HL-60 (cell line): ENCODE results near the gene HSD17B3.
"Not testable (repeated sequence)": the region's sequence is repeated elsewhere in the genome, so short reads cannot be mapped to it uniquely, and the experiment has no call there.

Experiments
- DNase-seq, 2 experiments: peaks; one replicate each; pipeline ENCODE4 v3.0.0-alpha.2; 2010 to 2020; ENCODE audit warnings: low read depth in 1 of 2, low spot score in 1 of 2
- H3K27ac ChIP-seq: fragments of 250-450 bp; sonication (Bioruptor Pico); replicated peaks from 2 replicates; pipeline ENCODE4 v1.5.1; 2020; ENCODE audit warnings: mild to moderate bottlenecking, moderate library complexity
- H3K27me3 ChIP-seq: fragments of 250-450 bp; sonication (Bioruptor Pico); 2 replicates; pipeline ENCODE4 v1.5.1; 2021; ENCODE audit warnings: mild to moderate bottlenecking, moderate library complexity; ENCODE audit not compliant: insufficient read depth, poor library complexity, severe bottlenecking
- H3K4me3 ChIP-seq: replicated peaks from 2 replicates; pipeline ENCODE4 v1.5.1; 2011; ENCODE audit warnings: mild to moderate bottlenecking, control low read depth, low read length; ENCODE audit not compliant: insufficient read depth
- GABPA ChIP-seq: IDR thresholded peaks from 2 replicates; pipeline ENCODE4 v1.6.1; 2012; ENCODE audit warnings: low read depth
- POLR2AphosphoS5 ChIP-seq: IDR thresholded peaks from 2 replicates; pipeline ENCODE4 v1.6.1; 2012; ENCODE audit warnings: low read depth
- REST ChIP-seq: IDR thresholded peaks from 2 replicates; pipeline ENCODE4 v1.6.1; 2012; ENCODE audit warnings: low read depth; ENCODE audit not compliant: insufficient replicate concordance
- SPI1 ChIP-seq: IDR thresholded peaks from 2 replicates; pipeline ENCODE4 v1.6.1; 2012; ENCODE audit warnings: low read depth, mild to moderate bottlenecking, borderline replicate concordance
- TF ChIP-seq, protein P1 (sequence below): IDR thresholded peaks from one replicate; pipeline ENCODE4 v1.5.1; 2011; ENCODE audit warnings: low read length, control low read depth, inconsistent platforms; ENCODE audit not compliant: insufficient read depth

The HSD17B3 gene

DNA sequence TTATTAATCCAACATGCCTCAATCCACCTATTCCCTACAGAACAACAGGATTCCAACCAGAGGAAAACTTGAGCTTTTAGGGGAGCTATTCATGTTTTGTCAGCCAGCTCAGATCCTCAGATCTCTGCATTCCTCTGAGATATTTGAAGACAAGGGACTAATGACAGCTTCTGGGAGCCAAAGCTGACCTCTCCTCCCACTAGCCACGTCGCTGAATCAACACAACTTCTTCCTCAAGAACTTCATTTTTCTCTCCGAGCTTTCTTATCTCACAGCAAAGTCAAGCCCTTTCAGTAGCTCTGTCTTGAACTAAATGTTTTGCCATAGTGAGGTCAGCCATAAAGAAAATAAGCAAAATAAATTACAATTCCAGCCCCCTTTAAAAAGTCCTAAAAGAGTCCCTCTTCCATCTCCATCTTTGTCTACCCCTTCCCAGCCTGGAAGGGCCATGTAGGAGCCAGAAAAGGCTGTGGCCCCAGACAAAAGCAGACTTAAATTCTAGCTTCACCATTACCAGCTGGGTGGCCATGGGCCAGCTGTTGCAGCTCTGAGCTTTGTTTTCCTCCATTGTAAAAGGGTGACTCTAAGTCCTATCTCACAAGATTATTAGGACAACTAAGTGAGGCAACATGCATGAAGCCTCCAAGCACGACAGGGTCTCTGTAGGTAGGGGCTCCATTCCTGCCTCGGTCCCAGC lies 65.0 kb downstream of the HSD17B3 start:
- H3K4me3 ChIP-seq, result no peak overlapping the region
- TF ChIP-seq REST, result no peak
- TF ChIP-seq SPI1, result no peak
- no peak for TF ChIP-seq GABPA
- TF ChIP-seq POLR2AphosphoS5, result no peak
- TF ChIP-seq, protein P1, sequence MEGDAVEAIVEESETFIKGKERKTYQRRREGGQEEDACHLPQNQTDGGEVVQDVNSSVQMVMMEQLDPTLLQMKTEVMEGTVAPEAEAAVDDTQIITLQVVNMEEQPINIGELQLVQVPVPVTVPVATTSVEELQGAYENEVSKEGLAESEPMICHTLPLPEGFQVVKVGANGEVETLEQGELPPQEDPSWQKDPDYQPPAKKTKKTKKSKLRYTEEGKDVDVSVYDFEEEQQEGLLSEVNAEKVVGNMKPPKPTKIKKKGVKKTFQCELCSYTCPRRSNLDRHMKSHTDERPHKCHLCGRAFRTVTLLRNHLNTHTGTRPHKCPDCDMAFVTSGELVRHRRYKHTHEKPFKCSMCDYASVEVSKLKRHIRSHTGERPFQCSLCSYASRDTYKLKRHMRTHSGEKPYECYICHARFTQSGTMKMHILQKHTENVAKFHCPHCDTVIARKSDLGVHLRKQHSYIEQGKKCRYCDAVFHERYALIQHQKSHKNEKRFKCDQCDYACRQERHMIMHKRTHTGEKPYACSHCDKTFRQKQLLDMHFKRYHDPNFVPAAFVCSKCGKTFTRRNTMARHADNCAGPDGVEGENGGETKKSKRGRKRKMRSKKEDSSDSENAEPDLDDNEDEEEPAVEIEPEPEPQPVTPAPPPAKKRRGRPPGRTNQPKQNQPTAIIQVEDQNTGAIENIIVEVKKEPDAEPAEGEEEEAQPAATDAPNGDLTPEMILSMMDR, result no peak
- no peak overlapping the region for H3K27ac ChIP-seq
- H3K27me3 ChIP-seq, result no peaks in the 10 kb centered on the region
- DNase-seq, result no peak

DNA sequence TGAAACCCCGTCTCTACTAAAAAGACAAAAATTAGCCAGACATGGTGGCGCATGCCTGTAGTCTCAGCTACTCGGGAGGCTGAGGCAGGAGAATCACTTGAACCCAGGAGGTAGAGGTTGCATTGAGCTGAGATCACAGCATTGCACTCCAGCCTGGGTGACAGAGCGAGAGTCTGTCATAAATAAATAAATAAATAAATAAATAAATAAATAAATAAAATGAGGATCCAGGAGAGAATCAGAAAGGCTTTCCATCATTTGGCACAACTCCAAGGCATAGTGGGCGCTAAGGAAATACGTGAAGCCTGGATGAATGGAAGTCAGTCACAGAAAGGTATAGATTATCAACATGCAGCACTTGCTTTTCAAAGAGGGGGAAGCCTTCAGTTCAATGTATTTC lies 65.6 kb downstream of the HSD17B3 start:
- DNase-seq, H3K27me3 ChIP-seq, H3K4me3 ChIP-seq, H3K27ac ChIP-seq: not testable (repeated sequence)

- TF ChIP-seq, protein P1, result peak; percentile 83
- TF ChIP-seq POLR2AphosphoS5, result no peak
- no peaks in the 10 kb centered on the region for H3K27me3 ChIP-seq
- no peak overlapping the region for H3K27ac ChIP-seq
- DNase-seq, result peak in 1 of 2 experiments; percentile 36
- H3K4me3 ChIP-seq, result no peak overlapping the region
Observed at GRCh38 chr9:96232539-96233241, 69.3 kb downstream of the HSD17B3 start.

- H3K27ac ChIP-seq, result no peak overlapping the region
- H3K27me3 ChIP-seq, result no peaks in the 10 kb centered on the region
- TF ChIP-seq SPI1 (no peak), GABPA (no peak), POLR2AphosphoS5 (no peak), REST (no peak)
- TF ChIP-seq, protein P1, result no peak
- no peak overlapping the region for H3K4me3 ChIP-seq
- no peak for DNase-seq
Observed at GRCh38 chr9:96232164-96232538, 69.8 kb downstream of the HSD17B3 start.
